ENCODE data around the gene SPATA31A3.
"Not testable (repeated sequence)": the region's sequence is repeated elsewhere in the genome, so short reads cannot be mapped to it uniquely, and the experiment has no call there.

SPATA31A3 gene

DNA sequence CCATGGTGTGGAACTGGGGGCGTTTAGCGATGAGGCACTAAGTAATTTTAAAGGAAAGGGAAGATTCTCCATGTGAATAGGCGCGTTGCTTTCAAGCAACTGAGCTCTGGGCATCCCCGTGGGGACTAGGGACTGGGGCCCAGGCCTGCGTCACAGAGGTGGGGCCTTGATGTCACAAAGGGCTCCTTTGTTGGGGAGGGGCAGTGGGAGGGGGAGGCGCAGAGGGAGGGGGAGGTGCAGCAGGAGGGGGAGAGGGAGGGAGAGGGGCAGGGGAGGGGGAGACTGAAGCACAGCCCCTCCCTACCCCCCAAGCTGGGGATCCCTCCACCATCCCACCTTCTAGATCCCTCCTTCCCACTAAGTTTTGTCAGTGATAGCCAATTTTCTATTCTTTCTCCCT lies at the start of gene SPATA31A3:
TSS of gene SPATA31A3 (minus strand) at position 101 of the 400 bp plus-strand sequence. CDS start at position 72, 29 bp downstream.
- not testable (repeated sequence) for DNase-seq (ENCODE audit: low read depth in 2 of 2)

DNA sequence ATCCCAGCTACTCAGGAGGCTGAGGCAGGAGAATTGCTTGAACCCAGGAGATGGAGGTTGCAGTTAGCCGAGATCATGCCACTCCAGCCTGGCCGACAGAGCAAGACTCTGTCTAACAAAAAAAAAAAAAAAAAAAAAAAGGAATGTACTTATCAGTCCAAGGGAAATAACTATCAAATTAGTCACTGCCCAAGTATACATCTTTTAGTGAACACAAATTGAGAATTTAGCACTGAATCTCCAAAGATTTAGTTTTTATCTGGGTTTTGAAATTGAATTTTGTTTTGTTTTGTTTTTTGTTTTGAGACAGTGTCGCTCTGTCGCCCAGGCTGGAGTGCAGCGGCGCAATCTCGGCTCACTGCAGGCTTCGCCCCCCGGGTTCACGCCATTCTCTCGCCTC lies 39.8 kb downstream of the SPATA31A3 start:
- DNase-seq (ENCODE audit: low read depth in 2 of 2), result not testable (repeated sequence)

DNA sequence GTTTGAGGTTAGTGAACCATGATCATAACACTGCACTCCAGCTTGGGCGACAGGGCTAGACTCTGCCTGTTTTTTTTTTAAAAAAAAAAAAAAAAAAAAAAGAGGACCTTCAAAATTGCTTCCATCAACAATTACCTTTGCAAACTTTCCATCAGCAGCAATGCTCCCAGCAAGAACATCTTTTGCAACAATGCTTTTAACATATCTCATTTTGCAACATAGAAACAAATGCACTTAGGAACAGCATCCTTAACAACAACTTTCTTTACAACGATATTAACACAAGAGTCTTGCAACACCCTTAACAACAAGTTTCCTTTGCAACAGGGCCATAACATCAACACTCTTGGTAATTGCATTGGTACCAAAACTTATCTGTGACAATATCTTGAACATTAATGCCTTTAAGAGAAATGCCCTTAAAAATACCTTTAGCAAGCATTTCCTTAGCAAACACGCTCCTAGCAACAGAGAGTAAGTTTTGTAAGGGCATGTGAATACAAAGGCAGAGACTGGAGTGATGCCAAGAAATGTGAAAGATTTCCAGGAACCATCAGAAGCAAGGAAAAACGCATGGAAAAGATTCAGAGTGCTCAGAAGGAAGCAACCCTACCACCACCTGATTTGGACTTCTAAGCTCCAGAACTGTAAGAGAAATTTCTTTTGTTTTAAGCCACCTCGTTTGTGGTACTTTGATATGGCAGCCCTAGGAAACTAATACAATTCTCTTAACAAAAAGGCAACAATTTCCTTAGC lies 49.8 kb downstream of the SPATA31A3 start:
- DNase-seq (ENCODE audit: low read depth in 2 of 2), result not testable (repeated sequence)

DNA sequence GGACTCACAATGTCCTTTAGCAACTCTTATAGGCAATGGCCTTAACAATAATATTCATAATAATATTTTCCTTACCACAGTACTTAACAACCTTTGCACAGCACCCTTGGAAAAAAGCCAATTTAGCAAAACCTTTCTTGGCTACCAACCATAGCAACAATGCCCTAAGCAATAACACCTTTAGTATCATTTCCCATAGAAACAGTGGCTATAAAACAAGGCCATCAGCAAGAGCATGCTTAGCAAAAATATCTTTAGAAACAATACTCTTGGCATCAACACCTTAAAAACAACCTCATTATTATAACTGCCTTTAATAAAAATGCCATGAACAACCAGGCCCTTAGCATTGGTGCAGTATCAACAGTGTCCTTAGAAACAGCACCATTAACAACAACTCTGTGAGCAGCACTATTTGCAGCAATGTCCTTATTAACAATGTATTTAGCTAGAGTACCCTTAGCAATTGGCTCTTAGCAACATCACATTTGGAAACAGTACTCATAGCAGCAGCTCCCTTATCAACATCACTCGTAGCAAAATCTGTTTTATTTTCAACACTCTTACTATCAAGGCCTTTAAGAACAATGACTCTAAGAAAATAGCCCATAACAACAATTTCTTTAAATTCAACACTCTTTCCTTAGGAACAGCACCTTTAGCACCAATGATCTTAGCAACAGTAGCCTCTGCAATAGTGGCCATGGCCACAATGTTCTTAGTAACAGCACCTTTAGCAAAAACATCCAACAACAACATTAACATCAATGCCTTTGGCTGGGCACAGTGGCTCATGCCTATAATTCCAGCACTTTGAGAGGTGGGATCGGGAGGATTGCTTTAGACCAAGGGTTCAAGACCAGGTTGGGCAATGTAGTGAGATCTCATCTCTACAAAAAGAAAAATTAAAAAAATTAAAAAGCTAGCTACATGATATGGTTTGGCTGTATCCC lies 52.2 kb downstream of the SPATA31A3 start:
- not testable (repeated sequence) for DNase-seq (ENCODE audit: low read depth in 2 of 2)

DNA sequence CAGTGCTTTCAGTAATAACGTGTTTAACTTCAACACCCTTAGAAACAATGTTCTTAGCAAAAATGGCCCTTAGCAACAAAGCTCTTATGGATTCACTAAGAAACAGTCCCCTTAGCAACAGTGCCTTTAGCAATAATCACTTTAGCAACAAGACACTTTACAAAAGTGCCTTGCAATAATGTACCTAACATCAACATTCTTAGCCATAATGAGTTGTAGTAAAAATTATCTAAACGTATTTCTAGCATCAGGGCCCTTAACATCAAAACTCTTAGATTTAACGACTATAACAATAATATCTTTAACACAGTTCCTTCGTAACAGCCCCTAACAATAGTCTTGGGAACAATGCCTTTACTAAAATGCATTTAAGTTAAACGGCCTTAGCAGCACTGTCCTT lies 54.0 kb downstream of the SPATA31A3 start:
- not testable (repeated sequence) for DNase-seq (ENCODE audit: low read depth in 2 of 2)

DNA sequence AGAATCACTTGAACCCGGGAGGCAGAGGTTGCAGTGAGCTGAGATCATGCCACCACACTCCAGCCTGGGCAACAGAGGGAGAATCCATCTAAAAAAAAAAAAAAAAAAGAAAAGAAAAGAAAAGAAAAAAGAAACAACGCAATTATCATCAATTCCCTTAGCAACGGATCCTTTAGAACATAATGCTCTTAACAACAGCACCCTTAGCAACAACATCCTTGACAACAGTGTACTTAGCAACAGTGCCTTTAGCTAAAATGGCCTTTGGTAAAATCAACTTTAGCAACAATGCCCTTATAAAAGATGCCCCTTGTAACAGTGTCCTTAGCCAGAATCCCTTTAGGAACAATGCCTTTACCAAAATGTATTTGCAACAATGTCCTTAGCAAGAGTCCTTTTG lies 54.7 kb downstream of the SPATA31A3 start:
- DNase-seq (ENCODE audit: low read depth in 2 of 2), result not testable (repeated sequence)
